ENCODE results near the gene PDCD5. TPM values are rescaled to one million over a fixed set of nuclear protein-coding genes. Genes with fewer than 3 reads are reported as not detected.
"Not testable (repeated sequence)": the region's sequence is repeated elsewhere in the genome, so short reads cannot be mapped to it uniquely, and the experiment has no call there.

Gene PDCD5
- total RNA-seq, 2 donors from 2014 or later, result 47.5 to 53.7 TPM

DNA sequence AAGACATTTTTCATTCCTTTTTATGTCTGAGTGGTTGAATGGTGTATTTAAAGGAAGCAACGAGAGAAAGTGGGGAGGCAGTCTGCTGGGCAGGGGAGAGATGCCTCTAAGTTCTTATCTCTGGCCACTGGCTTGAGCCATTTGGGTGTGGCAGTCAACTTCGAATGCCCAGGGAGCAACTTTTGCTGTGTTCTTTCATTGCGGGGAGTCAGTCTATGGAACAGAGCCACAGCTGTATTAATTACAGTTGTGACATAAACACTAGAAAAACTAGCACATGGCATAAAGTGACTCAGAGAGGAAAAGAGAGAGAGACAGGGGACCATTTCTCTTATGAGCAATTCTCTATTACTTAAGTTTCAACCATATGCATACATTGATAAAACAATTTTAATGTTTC lies 40.4 kb upstream of the PDCD5 start:
- no peaks in the 10 kb centered on the region for H3K4me1 ChIP-seq
- no peak for TF ChIP-seq POLR2A (IDR thresholded peaks at IDR 0.05)
- TF ChIP-seq, protein P1, sequence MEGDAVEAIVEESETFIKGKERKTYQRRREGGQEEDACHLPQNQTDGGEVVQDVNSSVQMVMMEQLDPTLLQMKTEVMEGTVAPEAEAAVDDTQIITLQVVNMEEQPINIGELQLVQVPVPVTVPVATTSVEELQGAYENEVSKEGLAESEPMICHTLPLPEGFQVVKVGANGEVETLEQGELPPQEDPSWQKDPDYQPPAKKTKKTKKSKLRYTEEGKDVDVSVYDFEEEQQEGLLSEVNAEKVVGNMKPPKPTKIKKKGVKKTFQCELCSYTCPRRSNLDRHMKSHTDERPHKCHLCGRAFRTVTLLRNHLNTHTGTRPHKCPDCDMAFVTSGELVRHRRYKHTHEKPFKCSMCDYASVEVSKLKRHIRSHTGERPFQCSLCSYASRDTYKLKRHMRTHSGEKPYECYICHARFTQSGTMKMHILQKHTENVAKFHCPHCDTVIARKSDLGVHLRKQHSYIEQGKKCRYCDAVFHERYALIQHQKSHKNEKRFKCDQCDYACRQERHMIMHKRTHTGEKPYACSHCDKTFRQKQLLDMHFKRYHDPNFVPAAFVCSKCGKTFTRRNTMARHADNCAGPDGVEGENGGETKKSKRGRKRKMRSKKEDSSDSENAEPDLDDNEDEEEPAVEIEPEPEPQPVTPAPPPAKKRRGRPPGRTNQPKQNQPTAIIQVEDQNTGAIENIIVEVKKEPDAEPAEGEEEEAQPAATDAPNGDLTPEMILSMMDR (IDR thresholded peaks at IDR 0.05), result no peak
- no peak overlapping the region for H3K4me3 ChIP-seq
- no peaks in the 10 kb centered on the region for H3K27me3 ChIP-seq
- ATAC-seq (no peak), DNase-seq (no peak)
- no peak overlapping the region for H3K27ac ChIP-seq
- no peaks in the 10 kb centered on the region for H3K36me3 ChIP-seq (replicated peaks in 1 of 2; ENCODE audit: insufficient read depth in 1 of 2, low read depth in 2 of 2)
- no peaks in the 10 kb centered on the region for H3K9me3 ChIP-seq
- 43 to 50% methylated on average over 3 of the region's 3 CpGs for WGBS, 2 donors
- intact Hi-C loops (cut with DNase I), result no loop called here

GRCh38 chr19:32541376-32541775 lies 39.6 kb upstream of the PDCD5 start:
- H3K9me3 ChIP-seq; intact Hi-C loops (cut with DNase I); H3K27ac ChIP-seq; H3K36me3 ChIP-seq (replicated peaks in 1 of 2; ENCODE audit: insufficient read depth in 1 of 2, low read depth in 2 of 2); H3K4me3 ChIP-seq; H3K27me3 ChIP-seq; ATAC-seq; DNase-seq; H3K4me1 ChIP-seq: not testable (repeated sequence)
- 79 to 90% methylated on average over 5 of the region's 5 CpGs for WGBS, 2 donors

GRCh38 chr19:32542477-32543108 lies 38.4 kb upstream of the PDCD5 start:
- intact Hi-C loops (cut with DNase I), result no loop called here
- Histone ChIP-seq H3K9me3 (no peaks in the 10 kb centered on the region), H3K27ac (no peak overlapping the region), H3K27me3 (no peaks in the 10 kb centered on the region), H3K4me3 (no peak overlapping the region), H3K36me3 (replicated peaks in 1 of 2; ENCODE audit: insufficient read depth in 1 of 2, low read depth in 2 of 2) (no peaks in the 10 kb centered on the region), H3K4me1 (no peaks in the 10 kb centered on the region)
- 67 to 68% methylated on average over 8 of the region's 8 CpGs for WGBS, 2 donors
- ATAC-seq (no peak), DNase-seq (no peak)
- TF ChIP-seq POLR2A (IDR thresholded peaks at IDR 0.05), result no peak
- TF ChIP-seq, protein P1 (IDR thresholded peaks at IDR 0.05), result no peak

GRCh38 chr19:32543115-32543900 lies 37.7 kb upstream of the PDCD5 start:
- Histone ChIP-seq H3K36me3 (replicated peaks in 1 of 2; ENCODE audit: insufficient read depth in 1 of 2, low read depth in 2 of 2) (no peaks in the 10 kb centered on the region), H3K9me3 (no peaks in the 10 kb centered on the region), H3K27ac (no peak overlapping the region), H3K27me3 (no peaks in the 10 kb centered on the region), H3K4me3 (no peak overlapping the region), H3K4me1 (no peaks in the 10 kb centered on the region)
- DNase-seq (no peak), ATAC-seq (no peak)
- WGBS, 2 donors, result 76 to 79% methylated on average over 7 to 11 of the region's 11 CpGs
- intact Hi-C loops (cut with DNase I), result no loop called here
- no peak for TF ChIP-seq POLR2A (IDR thresholded peaks at IDR 0.05)
- TF ChIP-seq, protein P1 (IDR thresholded peaks at IDR 0.05), result no peak

DNA sequence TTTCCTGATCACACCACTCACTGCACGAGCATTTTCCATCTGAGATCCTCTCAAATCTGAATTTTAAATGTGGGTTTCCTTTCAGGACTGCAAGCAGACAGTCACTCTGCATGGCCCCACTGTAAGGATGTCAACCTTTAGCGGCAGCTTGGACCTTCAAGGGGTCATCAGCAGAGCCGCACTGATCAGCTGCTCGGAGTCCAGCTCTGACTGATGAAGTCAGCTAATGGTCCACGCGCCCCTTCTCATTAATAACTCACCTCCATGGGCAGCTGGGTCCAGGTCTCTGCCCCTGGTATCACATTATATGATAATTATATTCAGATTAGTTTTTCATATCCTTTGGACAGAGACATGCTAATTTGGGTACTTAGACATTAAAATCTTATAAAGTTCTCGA lies 36.1 kb upstream of the PDCD5 start:
- intact Hi-C loops (cut with DNase I), result no loop called here
- H3K4me3 ChIP-seq, result no peak overlapping the region
- DNase-seq, result no peak
- no peaks in the 10 kb centered on the region for H3K9me3 ChIP-seq
- H3K27ac ChIP-seq, result no peak overlapping the region
- WGBS, 2 donors, result 75 to 78% methylated on average over 4 to 7 of the region's 7 CpGs
- ATAC-seq, result no peak
- TF ChIP-seq, protein P1 (IDR thresholded peaks at IDR 0.05), result no peak
- TF ChIP-seq POLR2A (IDR thresholded peaks at IDR 0.05), result no peak
- H3K4me1 ChIP-seq, result no peaks in the 10 kb centered on the region
- H3K27me3 ChIP-seq, result no peaks in the 10 kb centered on the region
- no peaks in the 10 kb centered on the region for H3K36me3 ChIP-seq (replicated peaks in 1 of 2; ENCODE audit: insufficient read depth in 1 of 2, low read depth in 2 of 2)

Measured in body of pancreas (tissue), 4 donors.